ENCODE data around the gene RUVBL1.

- TF ChIP-seq, protein P1, sequence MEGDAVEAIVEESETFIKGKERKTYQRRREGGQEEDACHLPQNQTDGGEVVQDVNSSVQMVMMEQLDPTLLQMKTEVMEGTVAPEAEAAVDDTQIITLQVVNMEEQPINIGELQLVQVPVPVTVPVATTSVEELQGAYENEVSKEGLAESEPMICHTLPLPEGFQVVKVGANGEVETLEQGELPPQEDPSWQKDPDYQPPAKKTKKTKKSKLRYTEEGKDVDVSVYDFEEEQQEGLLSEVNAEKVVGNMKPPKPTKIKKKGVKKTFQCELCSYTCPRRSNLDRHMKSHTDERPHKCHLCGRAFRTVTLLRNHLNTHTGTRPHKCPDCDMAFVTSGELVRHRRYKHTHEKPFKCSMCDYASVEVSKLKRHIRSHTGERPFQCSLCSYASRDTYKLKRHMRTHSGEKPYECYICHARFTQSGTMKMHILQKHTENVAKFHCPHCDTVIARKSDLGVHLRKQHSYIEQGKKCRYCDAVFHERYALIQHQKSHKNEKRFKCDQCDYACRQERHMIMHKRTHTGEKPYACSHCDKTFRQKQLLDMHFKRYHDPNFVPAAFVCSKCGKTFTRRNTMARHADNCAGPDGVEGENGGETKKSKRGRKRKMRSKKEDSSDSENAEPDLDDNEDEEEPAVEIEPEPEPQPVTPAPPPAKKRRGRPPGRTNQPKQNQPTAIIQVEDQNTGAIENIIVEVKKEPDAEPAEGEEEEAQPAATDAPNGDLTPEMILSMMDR (IDR thresholded peaks at IDR 0.05): no peak
- no peak for TF ChIP-seq POLR2A (IDR thresholded peaks at IDR 0.05)
Observed at GRCh38 chr3:128082546-128082945, 41.1 kb downstream of the RUVBL1 start.
